HG03565 (cell line): Measurements from ENCODE around the gene MED13L.
"Not testable (repeated sequence)": the region's sequence is repeated elsewhere in the genome, so short reads cannot be mapped to it uniquely, and the experiment has no call there.

Source experiments
- ATAC-seq: cut with Tn5 transposase; IDR thresholded peaks from one replicate; pipeline ENCODE4 v1.9.1; 2021; ENCODE audit warnings: mild to moderate bottlenecking, moderate library complexity; ENCODE audit not compliant: unreplicated experiment

MED13L gene

GRCh38 chr12:116303929-116304328 lies 26.4 kb upstream of the MED13L start:
- no peak for ATAC-seq

- ATAC-seq = no peak
These were observed 25.6 kb upstream of the MED13L start for GRCh38 chr12:116303066-116303465.

GRCh38 chr12:116302166-116303058 lies 24.9 kb upstream of the MED13L start:
- ATAC-seq = no peak

GRCh38 chr12:116301621-116302020 lies 24.1 kb upstream of the MED13L start:
- ATAC-seq = no peak

GRCh38 chr12:116299665-116300328 lies 22.3 kb upstream of the MED13L start:
- no peak for ATAC-seq

- ATAC-seq = no peak
These were observed 21.6 kb upstream of the MED13L start for GRCh38 chr12:116299064-116299463.

GRCh38 chr12:116298578-116298977 lies 21.1 kb upstream of the MED13L start:
- no peak for ATAC-seq

GRCh38 chr12:116297224-116297834 lies 19.8 kb upstream of the MED13L start:
- no peak for ATAC-seq

GRCh38 chr12:116295327-116296263 lies 18.1 kb upstream of the MED13L start:
- no peak for ATAC-seq

GRCh38 chr12:116294454-116295165 lies 17.1 kb upstream of the MED13L start:
- ATAC-seq = no peak

GRCh38 chr12:116293687-116294453 lies 16.4 kb upstream of the MED13L start:
- ATAC-seq = no peak

- ATAC-seq = no peak
These were observed 13.7 kb upstream of the MED13L start for GRCh38 chr12:116291218-116291617.

GRCh38 chr12:116288735-116289134 lies 11.2 kb upstream of the MED13L start:
- ATAC-seq = no peak

GRCh38 chr12:116287842-116288301 lies 10.4 kb upstream of the MED13L start:
- no peak for ATAC-seq

GRCh38 chr12:116284396-116284795 lies 6.9 kb upstream of the MED13L start:
- no peak for ATAC-seq

- ATAC-seq = not testable (repeated sequence)
These were observed 6.4 kb upstream of the MED13L start for GRCh38 chr12:116283881-116284280.

- ATAC-seq = no peak
These were observed 5.1 kb upstream of the MED13L start for GRCh38 chr12:116282371-116283286.
